ENCODE measurements around the gene SLC23A2.

DNA sequence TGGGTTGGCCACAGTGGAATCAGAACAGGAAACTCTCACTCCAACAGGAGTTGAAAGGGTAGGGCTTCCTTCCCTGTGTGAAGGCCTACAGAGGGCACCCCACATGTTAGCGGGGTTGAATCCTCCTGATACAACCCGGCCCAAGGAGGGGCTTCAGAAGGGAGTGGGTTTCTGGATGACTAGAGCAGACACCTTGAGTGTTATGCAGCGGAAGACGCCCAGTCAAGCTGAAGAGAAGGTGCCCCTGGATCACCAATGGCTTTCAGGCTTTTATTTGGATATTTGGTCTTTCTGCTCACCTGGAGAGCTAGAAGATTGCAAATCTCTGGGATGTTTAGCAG, 146.8 kb downstream of the SLC23A2 start:
- TF ChIP-seq, protein P1, sequence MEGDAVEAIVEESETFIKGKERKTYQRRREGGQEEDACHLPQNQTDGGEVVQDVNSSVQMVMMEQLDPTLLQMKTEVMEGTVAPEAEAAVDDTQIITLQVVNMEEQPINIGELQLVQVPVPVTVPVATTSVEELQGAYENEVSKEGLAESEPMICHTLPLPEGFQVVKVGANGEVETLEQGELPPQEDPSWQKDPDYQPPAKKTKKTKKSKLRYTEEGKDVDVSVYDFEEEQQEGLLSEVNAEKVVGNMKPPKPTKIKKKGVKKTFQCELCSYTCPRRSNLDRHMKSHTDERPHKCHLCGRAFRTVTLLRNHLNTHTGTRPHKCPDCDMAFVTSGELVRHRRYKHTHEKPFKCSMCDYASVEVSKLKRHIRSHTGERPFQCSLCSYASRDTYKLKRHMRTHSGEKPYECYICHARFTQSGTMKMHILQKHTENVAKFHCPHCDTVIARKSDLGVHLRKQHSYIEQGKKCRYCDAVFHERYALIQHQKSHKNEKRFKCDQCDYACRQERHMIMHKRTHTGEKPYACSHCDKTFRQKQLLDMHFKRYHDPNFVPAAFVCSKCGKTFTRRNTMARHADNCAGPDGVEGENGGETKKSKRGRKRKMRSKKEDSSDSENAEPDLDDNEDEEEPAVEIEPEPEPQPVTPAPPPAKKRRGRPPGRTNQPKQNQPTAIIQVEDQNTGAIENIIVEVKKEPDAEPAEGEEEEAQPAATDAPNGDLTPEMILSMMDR (IDR thresholded peaks at IDR 0.05; ENCODE audit: poor library complexity, severe bottlenecking), result no peak
- TF ChIP-seq EP300 (conservative IDR thresholded peaks at IDR 0.05; ENCODE audit: poor library complexity, severe bottlenecking), result no peak
- TF ChIP-seq, protein P2, sequence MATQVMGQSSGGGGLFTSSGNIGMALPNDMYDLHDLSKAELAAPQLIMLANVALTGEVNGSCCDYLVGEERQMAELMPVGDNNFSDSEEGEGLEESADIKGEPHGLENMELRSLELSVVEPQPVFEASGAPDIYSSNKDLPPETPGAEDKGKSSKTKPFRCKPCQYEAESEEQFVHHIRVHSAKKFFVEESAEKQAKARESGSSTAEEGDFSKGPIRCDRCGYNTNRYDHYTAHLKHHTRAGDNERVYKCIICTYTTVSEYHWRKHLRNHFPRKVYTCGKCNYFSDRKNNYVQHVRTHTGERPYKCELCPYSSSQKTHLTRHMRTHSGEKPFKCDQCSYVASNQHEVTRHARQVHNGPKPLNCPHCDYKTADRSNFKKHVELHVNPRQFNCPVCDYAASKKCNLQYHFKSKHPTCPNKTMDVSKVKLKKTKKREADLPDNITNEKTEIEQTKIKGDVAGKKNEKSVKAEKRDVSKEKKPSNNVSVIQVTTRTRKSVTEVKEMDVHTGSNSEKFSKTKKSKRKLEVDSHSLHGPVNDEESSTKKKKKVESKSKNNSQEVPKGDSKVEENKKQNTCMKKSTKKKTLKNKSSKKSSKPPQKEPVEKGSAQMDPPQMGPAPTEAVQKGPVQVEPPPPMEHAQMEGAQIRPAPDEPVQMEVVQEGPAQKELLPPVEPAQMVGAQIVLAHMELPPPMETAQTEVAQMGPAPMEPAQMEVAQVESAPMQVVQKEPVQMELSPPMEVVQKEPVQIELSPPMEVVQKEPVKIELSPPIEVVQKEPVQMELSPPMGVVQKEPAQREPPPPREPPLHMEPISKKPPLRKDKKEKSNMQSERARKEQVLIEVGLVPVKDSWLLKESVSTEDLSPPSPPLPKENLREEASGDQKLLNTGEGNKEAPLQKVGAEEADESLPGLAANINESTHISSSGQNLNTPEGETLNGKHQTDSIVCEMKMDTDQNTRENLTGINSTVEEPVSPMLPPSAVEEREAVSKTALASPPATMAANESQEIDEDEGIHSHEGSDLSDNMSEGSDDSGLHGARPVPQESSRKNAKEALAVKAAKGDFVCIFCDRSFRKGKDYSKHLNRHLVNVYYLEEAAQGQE (IDR thresholded peaks at IDR 0.05; ENCODE audit: borderline replicate concordance), result no peak

Data from neural cell (in vitro differentiated cells).